GM18517 (cell line): ENCODE data around the gene FLT1.

Source experiments
- ATAC-seq: cut with Tn5 transposase; IDR thresholded peaks from one replicate; pipeline ENCODE4 v1.9.1; 2021; ENCODE audit warnings: mild to moderate bottlenecking, moderate library complexity; ENCODE audit not compliant: unreplicated experiment

The FLT1 gene

DNA sequence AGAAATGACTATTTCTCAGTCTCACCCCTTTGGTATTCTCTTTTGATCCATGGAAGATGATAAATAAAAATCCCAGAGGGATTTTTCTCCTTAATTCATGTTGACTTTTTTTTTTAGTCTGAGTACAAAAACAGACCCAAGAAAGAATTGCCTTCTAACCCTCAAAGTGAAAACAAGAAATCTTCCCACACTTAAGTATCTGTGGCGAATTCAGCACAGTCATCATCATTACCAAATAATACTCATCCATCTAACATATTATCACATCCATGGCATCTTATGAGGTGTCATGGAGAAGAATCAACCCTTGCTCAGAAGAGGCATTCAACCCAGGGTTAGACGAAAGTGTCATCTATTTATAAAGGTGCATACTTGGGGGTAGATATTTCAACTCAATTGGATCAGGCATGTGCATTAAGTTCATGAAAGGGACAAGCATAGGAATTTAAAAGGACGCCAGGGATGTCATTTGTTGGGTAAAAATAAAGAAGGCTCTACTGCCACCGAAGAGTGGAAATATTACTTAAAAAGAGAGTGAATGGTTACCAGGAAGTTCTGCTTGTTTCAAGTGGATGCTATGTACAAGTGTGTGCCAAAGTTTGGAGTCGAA, 101.9 kb downstream of the FLT1 start:
- ATAC-seq, result no peak

- ATAC-seq, result no peak
These were observed 102.5 kb downstream of the FLT1 start for GRCh38 chr13:28392428-28392827.

- no peak for ATAC-seq
These were observed 107.0 kb downstream of the FLT1 start for GRCh38 chr13:28387740-28388501.

- no peak for ATAC-seq
These were observed 109.6 kb downstream of the FLT1 start for GRCh38 chr13:28385362-28385761.

GRCh38 chr13:28384789-28385188, 110.1 kb downstream of the FLT1 start:
- ATAC-seq, result no peak

GRCh38 chr13:28380319-28380718, 114.6 kb downstream of the FLT1 start:
- no peak for ATAC-seq

DNA sequence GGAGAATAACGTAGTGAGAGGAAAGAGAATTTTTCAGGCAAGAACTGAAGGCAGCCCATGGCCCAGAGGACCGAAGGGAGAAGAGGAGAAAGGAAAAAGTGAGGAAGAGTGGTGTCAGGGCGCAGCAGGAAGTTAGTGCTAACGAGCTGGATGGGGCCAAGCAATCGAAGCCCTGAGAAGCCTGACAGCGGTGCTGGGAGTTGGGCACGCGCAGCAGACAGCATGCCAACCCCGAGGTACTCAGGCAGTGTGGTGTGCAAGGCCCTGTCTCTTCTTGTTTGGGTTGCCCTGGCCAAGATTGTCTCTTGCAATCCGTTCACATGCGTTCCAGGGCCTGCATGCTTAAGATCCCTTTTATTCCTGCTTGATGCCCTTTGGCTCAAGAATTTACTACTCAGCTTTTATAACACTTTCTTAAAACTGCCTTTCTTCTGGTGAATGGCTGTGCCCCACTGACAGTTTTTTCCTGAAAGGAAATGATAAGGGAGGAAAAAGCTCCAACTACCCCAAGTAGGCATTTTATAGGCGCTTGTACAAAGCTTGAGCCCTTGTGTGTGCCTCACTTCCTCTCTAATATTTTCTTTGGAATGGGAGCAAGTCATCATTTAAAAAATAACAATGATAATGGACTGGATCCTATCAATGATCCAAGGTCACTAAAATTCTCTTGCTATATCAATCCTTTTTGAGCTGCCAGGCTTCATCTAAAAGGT, 115.4 kb downstream of the FLT1 start:
- ATAC-seq, result no peak

DNA sequence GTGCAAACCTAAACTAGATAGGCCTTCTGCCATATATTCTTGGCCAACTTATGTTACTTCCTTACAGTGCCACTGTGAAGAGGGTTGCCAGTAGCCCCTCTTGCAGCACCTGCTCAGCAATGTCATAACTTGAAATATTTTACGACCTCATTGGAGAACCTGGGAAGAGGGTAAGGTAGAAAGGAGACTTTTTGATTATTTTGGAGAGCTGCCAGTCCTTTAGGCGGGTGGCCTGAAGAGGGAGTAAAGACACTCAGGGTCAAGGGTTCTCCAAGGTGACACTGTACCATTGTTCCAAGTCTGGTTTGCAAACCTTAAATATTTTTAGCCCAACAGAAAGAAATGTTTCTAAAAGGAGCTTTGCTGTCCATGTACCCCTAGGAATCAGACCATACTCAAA, 118.3 kb downstream of the FLT1 start:
- no peak for ATAC-seq

- no peak for ATAC-seq
These were observed 119.5 kb downstream of the FLT1 start for GRCh38 chr13:28375250-28375930.

DNA sequence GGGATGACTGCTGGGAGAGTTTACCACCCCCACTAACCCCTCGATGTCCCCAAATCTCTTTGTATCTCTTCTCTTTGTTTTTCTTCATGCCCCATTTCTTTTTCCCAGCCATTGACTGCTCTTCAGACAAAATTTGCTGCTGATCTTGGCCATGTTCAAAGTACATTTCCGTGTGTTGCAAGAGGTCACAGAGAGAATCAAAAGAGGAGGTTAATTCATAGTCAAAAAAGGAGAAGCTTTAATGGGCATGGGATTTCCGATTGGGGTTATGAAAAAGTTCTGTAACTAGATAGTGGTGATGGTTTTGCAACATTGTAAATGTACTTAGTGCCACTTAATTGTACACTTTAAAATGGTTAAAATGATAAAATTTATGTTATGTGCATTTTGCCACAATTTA, 121.1 kb downstream of the FLT1 start:
- ATAC-seq, result no peak

GRCh38 chr13:28370448-28370847, 124.5 kb downstream of the FLT1 start:
- no peak for ATAC-seq

GRCh38 chr13:28358708-28359107, 136.2 kb downstream of the FLT1 start:
- no peak for ATAC-seq

DNA sequence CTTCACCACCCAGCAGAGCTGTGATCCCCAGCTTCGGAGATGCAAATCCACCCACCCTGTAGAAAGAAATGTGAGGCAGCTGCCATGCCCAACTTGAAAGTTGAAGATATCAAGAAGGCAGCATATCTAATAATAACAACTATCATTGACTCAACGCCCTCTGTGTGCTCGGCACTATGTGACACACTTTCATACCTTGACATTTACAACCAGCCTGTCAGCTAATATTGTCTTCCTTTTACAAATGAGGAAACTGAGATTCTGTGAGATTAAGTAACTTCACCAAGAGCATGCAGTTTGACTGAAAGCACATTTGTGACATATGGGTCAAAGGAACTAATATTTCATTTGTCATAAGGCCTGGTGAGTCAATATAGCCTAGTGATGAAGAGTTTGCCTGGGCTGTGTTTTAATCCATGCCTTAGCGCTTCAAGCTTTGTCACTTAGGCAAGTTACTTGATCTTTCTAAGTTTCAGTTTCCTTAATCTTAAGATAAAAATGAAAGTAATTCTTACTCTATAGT, 137.0 kb downstream of the FLT1 start:
- no peak for ATAC-seq

- no peak for ATAC-seq
These were observed 137.6 kb downstream of the FLT1 start for GRCh38 chr13:28357247-28357825.

DNA sequence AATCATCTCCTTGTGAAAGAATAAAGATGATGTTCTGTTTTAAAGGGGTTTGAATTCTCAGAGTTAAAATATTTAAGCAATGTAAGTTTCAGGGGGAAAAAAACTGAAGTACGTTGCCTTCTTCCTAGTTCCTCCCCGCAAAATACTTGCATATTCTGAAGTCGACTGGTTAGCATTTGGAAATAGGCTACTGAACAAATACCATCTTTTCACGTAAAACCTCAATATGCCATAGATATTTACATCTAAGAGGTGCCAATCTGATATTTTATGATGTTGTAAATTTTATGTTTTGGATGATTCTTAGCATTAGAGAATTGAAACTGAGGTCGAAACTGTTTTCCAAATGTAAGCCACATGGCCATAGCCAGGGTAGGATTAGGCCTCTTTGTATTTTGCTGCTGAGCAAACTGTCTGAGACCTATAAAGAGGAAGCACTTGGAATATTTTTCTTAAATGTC, 138.3 kb downstream of the FLT1 start:
- no peak for ATAC-seq

GRCh38 chr13:28355822-28356371, 139.0 kb downstream of the FLT1 start:
- no peak for ATAC-seq

GRCh38 chr13:28355046-28355821, 139.7 kb downstream of the FLT1 start:
- no peak for ATAC-seq

- ATAC-seq, result no peak
These were observed 141.2 kb downstream of the FLT1 start for GRCh38 chr13:28353679-28354078.

GRCh38 chr13:28349907-28350654, 144.8 kb downstream of the FLT1 start:
- no peak for ATAC-seq
